ENCODE data around the gene CDH13. TPM values are rescaled to one million over a fixed set of nuclear protein-coding genes. Genes with fewer than 3 reads are reported as not detected.

Gene CDH13
- total RNA-seq, 2 experiments from 2014 or later = not detected

- no peaks in the 10 kb centered on the region for H3K9me3 ChIP-seq (ENCODE audit: low read length)
- BruUV-seq (replicated peaks) = no TSS peak
- no peak overlapping the region for H3K27ac ChIP-seq (ENCODE audit: low read depth, low read length, poor library complexity, severe bottlenecking)
- TF ChIP-seq EZH2phosphoT487 (IDR thresholded peaks at IDR 0.05; ENCODE audit: borderline replicate concordance, low read depth, low read length) = no peak
- TF ChIP-seq, protein P1, sequence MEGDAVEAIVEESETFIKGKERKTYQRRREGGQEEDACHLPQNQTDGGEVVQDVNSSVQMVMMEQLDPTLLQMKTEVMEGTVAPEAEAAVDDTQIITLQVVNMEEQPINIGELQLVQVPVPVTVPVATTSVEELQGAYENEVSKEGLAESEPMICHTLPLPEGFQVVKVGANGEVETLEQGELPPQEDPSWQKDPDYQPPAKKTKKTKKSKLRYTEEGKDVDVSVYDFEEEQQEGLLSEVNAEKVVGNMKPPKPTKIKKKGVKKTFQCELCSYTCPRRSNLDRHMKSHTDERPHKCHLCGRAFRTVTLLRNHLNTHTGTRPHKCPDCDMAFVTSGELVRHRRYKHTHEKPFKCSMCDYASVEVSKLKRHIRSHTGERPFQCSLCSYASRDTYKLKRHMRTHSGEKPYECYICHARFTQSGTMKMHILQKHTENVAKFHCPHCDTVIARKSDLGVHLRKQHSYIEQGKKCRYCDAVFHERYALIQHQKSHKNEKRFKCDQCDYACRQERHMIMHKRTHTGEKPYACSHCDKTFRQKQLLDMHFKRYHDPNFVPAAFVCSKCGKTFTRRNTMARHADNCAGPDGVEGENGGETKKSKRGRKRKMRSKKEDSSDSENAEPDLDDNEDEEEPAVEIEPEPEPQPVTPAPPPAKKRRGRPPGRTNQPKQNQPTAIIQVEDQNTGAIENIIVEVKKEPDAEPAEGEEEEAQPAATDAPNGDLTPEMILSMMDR (conservative IDR thresholded peaks at IDR 0.05; ENCODE audit: low read length) = no peak
- no peaks in the 10 kb centered on the region for H3K4me1 ChIP-seq (ENCODE audit: insufficient read depth, low read length, poor library complexity, severe bottlenecking)
- H3K79me2 ChIP-seq (ENCODE audit: insufficient read depth, low read depth, low read length) = no peaks in the 10 kb centered on the region
- no peaks in the 10 kb centered on the region for H3K9me2 ChIP-seq (ENCODE audit: insufficient read depth, low read length)
- H4K20me1 ChIP-seq (ENCODE audit: insufficient read depth, low read length) = no peaks in the 10 kb centered on the region
- no peak overlapping the region for H2AFZ ChIP-seq (ENCODE audit: low read length)
- H3K36me3 ChIP-seq (ENCODE audit: insufficient read depth, low read length) = no peaks in the 10 kb centered on the region
- H3K4me2 ChIP-seq (ENCODE audit: low read length) = no peak overlapping the region
- POLR2A ChIA-PET = no interaction called here
- intact Hi-C loops (cut with micrococcal nuclease; ENCODE audit: unreplicated experiment) = no loop called here
- no peak for DNase-seq (ENCODE audit: low spot score)
- no peak overlapping the region for H3K4me3 ChIP-seq (ENCODE audit: low read depth, low read length, poor library complexity, severe bottlenecking)
- CTCF ChIA-PET (ENCODE audit: unreplicated experiment) = no interaction called here
These were observed 763.0 kb downstream of the CDH13 start for GRCh38 chr16:83389751-83390150.

DNA sequence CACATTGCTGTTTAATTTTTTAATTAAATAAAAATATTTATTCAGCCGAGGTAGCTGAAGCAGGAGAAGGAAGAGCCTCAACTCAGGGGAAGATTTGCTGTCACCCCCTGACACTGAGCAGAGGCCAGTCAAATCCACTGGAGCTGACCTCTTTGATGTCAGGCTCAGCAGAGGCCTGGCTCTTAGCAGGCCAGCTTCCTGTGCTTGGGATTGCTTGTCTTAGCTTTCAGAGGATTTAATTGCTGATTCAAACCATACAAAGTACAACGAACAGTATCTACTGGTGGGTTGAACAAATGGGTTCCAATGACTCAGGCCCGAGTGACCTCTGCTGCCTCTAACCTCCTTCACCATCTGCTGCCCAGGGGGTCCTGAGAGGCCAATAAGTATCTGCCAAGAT, 764.0 kb downstream of the CDH13 start:
- no peaks in the 10 kb centered on the region for H3K4me1 ChIP-seq (ENCODE audit: insufficient read depth, low read length, poor library complexity, severe bottlenecking)
- no peak overlapping the region for H3K27ac ChIP-seq (ENCODE audit: low read depth, low read length, poor library complexity, severe bottlenecking)
- H3K9me3 ChIP-seq (ENCODE audit: low read length) = no peaks in the 10 kb centered on the region
- H3K4me2 ChIP-seq (ENCODE audit: low read length) = no peak overlapping the region
- no peaks in the 10 kb centered on the region for H4K20me1 ChIP-seq (ENCODE audit: insufficient read depth, low read length)
- CTCF ChIA-PET (ENCODE audit: unreplicated experiment) = no interaction called here
- no peaks in the 10 kb centered on the region for H3K79me2 ChIP-seq (ENCODE audit: insufficient read depth, low read depth, low read length)
- no peaks in the 10 kb centered on the region for H3K36me3 ChIP-seq (ENCODE audit: insufficient read depth, low read length)
- no TSS peak for BruUV-seq (replicated peaks)
- POLR2A ChIA-PET = no interaction called here
- H2AFZ ChIP-seq (ENCODE audit: low read length) = no peak overlapping the region
- H3K4me3 ChIP-seq (ENCODE audit: low read depth, low read length, poor library complexity, severe bottlenecking) = no peak overlapping the region
- DNase-seq (ENCODE audit: low spot score) = no peak
- TF ChIP-seq EZH2phosphoT487 (IDR thresholded peaks at IDR 0.05; ENCODE audit: borderline replicate concordance, low read depth, low read length) = no peak
- TF ChIP-seq, protein P1 (conservative IDR thresholded peaks at IDR 0.05; ENCODE audit: low read length) = no peak
- intact Hi-C loops (cut with micrococcal nuclease; ENCODE audit: unreplicated experiment) = no loop called here
- no peaks in the 10 kb centered on the region for H3K9me2 ChIP-seq (ENCODE audit: insufficient read depth, low read length)

- TF ChIP-seq EZH2phosphoT487 (IDR thresholded peaks at IDR 0.05; ENCODE audit: borderline replicate concordance, low read depth, low read length) = no peak
- TF ChIP-seq, protein P1 (conservative IDR thresholded peaks at IDR 0.05; ENCODE audit: low read length) = no peak
- Histone ChIP-seq H3K4me2 (ENCODE audit: low read length) (no peak overlapping the region), H3K4me3 (ENCODE audit: low read depth, low read length, poor library complexity, severe bottlenecking) (no peak overlapping the region), H3K4me1 (ENCODE audit: insufficient read depth, low read length, poor library complexity, severe bottlenecking) (no peaks in the 10 kb centered on the region), H2AFZ (ENCODE audit: low read length) (no peak overlapping the region), H3K27ac (ENCODE audit: low read depth, low read length, poor library complexity, severe bottlenecking) (no peak overlapping the region), H3K79me2 (ENCODE audit: insufficient read depth, low read depth, low read length) (no peaks in the 10 kb centered on the region), H4K20me1 (ENCODE audit: insufficient read depth, low read length) (no peaks in the 10 kb centered on the region), H3K9me3 (ENCODE audit: low read length) (no peaks in the 10 kb centered on the region), H3K36me3 (ENCODE audit: insufficient read depth, low read length) (no peaks in the 10 kb centered on the region), H3K9me2 (ENCODE audit: insufficient read depth, low read length) (no peaks in the 10 kb centered on the region)
- ChIA-PET POLR2A (no interaction called here), CTCF (ENCODE audit: unreplicated experiment) (no interaction called here)
- no TSS peak for BruUV-seq (replicated peaks)
- intact Hi-C loops (cut with micrococcal nuclease; ENCODE audit: unreplicated experiment) = no loop called here
- DNase-seq (ENCODE audit: low spot score) = no peak
These were observed 766.0 kb downstream of the CDH13 start for GRCh38 chr16:83392743-83393142.

Data from OCI-LY7 (cell line).